GM12872 (cell line): Measurements from ENCODE around the gene MYO1H.

Experiments used
- TF ChIP-seq, protein P1 (sequence below): IDR thresholded peaks from 3 replicates; pipeline ENCODE4 v1.5.1; 2011; ENCODE audit warnings: low read depth, mild to moderate bottlenecking, low read length, moderate library complexity; ENCODE audit not compliant: insufficient read depth

Gene MYO1H

DNA sequence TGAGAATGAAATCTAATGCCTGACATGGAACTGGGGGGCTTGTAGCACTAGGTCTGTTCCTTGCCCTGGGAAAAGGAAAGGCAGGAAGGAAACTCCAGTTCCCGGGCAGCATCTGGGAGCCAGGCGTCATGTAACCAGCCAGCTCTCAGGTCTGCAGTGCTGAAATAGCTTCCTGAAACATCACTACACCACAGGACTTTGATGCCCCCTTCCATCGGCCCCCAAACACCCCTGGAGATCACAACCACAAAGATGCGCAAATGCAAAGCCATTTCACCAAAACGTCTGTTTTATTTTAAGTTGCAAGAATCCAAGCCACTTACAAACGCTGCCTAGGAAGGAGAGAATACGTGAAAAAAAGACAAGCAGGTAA is 88.5 kb downstream of the MYO1H start:
- TF ChIP-seq, protein P1, sequence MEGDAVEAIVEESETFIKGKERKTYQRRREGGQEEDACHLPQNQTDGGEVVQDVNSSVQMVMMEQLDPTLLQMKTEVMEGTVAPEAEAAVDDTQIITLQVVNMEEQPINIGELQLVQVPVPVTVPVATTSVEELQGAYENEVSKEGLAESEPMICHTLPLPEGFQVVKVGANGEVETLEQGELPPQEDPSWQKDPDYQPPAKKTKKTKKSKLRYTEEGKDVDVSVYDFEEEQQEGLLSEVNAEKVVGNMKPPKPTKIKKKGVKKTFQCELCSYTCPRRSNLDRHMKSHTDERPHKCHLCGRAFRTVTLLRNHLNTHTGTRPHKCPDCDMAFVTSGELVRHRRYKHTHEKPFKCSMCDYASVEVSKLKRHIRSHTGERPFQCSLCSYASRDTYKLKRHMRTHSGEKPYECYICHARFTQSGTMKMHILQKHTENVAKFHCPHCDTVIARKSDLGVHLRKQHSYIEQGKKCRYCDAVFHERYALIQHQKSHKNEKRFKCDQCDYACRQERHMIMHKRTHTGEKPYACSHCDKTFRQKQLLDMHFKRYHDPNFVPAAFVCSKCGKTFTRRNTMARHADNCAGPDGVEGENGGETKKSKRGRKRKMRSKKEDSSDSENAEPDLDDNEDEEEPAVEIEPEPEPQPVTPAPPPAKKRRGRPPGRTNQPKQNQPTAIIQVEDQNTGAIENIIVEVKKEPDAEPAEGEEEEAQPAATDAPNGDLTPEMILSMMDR = no peak

DNA sequence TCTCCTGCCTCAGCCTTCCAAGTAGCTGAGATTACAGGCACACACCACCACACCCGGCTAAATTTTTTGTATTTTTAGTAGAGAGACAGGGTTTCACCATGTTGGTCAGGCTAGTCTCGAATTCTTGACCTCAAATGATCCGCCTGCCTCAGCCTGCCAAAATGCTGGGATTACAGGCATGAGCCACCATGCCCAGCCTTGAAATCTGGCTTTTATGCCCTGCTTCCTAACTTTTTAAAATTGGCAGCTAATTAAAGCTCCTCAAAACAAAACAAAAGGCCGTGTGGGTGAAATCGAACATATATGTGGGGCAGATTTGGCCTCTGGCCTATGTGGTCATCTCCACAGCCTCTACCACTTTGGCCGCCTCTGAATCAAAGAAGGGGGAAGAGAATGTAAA is 91.5 kb downstream of the MYO1H start:
- TF ChIP-seq, protein P1 = no peak

DNA sequence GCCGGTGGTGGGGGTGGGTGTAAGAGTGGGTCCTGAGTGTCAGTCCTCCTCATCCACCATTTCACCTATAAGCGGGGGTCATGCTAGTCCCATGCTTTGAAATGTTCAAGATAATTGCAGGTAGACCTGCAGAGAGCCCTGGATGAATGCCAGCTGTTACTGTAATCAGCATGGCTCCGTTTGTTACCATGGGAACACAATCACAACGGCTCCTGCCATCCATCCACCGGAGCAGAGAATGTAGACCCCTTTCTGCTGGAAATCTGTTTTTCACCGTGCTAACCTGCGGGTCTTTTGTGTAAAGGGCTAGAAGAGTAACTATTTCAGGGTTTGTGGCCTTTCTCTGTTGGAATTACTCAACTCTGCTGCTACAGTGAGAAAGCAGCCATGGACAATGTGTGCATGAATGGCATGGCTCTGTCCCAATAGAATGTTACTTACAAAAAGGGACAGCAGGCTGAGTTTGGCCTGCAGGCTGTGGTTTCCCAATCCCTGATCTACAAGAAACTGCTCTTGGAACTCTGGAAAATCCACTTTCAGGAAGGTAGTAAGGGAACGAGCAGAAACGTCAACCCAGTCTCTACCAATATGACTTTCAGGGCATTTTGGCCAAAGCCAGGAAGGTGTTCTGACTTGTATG is 93.3 kb downstream of the MYO1H start:
- TF ChIP-seq, protein P1 = no peak

DNA sequence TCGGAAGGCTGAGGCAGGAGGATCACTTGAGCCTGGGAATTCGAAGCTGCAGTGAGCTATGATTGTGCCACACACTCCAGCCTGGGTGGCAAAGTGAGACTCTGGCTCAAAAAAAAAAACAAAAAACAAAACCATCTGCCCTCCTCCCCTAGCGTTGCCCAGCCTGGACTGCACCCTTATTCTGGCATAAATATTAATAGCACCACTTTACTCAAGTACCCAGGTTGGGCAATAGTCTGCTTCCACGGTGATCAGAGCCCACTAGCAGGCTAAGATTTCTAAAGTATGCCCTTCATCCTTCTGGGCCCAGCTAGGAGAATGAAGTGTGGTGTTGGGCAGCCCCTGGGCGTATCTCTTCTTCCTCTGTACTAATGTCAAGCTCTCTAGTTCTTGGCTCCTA is 96.1 kb downstream of the MYO1H start:
- TF ChIP-seq, protein P1 = no peak

DNA sequence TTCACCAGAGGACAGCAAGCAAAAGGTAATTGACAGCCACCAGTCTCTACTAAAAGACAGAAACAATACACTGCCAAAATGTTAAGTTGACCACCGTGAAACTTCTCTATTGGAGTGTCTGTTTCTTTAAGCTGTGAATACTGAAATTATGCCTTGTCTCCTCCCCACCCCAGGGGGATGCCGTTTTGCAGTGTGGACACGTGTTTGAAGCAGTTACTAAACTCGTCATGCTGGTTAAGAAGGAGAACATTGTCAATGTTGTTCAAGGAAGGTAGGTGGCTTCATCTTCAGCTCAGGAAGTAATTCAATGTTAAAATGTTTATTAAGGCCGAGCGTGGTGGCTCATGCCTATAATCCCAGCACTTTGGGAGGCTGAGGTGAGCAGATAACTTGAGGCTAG is 96.6 kb downstream of the MYO1H start:
- TF ChIP-seq, protein P1 = no peak

DNA sequence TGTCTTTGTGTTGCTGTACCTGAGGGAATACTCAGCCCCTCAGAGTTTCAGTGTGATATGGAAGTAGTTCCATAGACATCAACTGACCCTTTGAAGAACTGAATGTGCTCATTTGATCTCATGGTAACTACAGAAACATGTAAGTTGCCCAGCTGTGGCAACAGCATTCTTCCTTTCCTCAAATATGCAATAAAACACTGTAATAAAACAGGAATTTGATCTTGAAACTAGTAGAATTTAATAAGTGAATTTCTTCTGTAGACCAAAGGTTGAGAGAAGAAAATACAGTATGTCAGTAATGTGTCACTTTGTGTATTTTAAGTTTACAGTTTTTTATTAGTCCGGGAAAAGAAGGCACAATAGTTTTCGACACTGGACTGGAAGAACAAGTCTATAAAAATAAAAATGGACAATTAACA is 97.5 kb downstream of the MYO1H start:
- TF ChIP-seq, protein P1 = no peak

DNA sequence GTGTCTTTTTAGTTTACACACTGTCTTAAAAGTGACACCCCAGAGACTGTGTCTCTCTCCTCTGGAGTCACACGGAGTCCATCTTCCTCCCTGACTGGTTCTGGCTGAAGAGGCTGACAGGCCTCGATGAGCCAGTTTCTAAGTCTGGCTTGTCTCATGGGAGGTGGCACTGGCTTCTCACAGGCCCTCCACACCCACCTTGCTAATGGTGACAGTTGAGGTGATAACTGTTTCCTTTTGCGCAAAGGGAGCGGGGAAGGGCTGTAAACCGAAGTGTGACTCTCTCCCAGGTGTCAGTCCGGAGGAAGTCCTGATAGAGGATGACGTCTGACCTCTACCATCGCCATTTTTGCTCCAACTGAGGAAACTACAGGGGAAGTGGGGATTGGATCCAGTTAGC is 99.2 kb downstream of the MYO1H start:
- TF ChIP-seq, protein P1 = no peak

DNA sequence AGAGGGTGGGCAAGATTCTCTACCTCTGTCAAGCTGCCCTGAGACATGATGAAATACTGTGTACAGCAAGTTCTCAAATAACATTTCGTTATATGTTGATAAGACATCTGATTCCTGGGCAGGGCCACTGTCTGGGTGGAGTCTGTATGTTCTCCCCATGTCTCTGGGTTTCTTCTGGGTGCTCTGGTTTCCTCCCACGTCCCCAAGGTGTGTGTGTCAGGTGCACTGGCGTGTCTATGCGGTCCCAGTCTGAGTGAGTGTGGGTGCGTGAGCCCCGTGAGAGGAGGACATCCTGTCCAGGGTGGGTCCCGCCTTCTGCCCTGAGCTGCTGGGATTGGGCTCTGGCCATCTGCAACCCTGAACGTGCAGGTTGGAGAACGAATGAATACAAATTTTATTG is 99.8 kb downstream of the MYO1H start:
- TF ChIP-seq, protein P1 = no peak
